NOMO-1 (cell line): ENCODE data around the gene RNF212.

Source experiments
- DNase-seq, 2 experiments: peaks; one replicate each; lab custom pipeline; 2025; ENCODE audit not compliant: unreplicated experiment in 2 of 2; lab: John Stamatoyannopoulos, UW

The RNF212 gene

GRCh38 chr4:1038948-1039492 lies 74.3 kb downstream of the RNF212 start:
- no peak for DNase-seq

- DNase-seq = no peak
These were observed 76.2 kb downstream of the RNF212 start for GRCh38 chr4:1036976-1037810.

GRCh38 chr4:1036095-1036494 lies 77.3 kb downstream of the RNF212 start:
- no peak for DNase-seq

- DNase-seq = no peak
These were observed 77.9 kb downstream of the RNF212 start for GRCh38 chr4:1035510-1035909.

- no peak for DNase-seq
These were observed 79.4 kb downstream of the RNF212 start for GRCh38 chr4:1033840-1034551.

GRCh38 chr4:1032861-1033260 lies 80.5 kb downstream of the RNF212 start:
- DNase-seq = no peak

- no peak for DNase-seq
These were observed 81.2 kb downstream of the RNF212 start for GRCh38 chr4:1031956-1032795.

GRCh38 chr4:1031346-1031745 lies 82.0 kb downstream of the RNF212 start:
- no peak for DNase-seq

- DNase-seq = no peak
These were observed 82.8 kb downstream of the RNF212 start for GRCh38 chr4:1030559-1030958.

- no peak for DNase-seq
These were observed 83.3 kb downstream of the RNF212 start for GRCh38 chr4:1030031-1030430.

GRCh38 chr4:1029529-1029928 lies 83.8 kb downstream of the RNF212 start:
- DNase-seq = no peak

GRCh38 chr4:1028574-1029220 lies 84.7 kb downstream of the RNF212 start:
- no peak for DNase-seq

GRCh38 chr4:1027915-1028238 lies 85.5 kb downstream of the RNF212 start:
- no peak for DNase-seq

- DNase-seq = no peak
These were observed 86.0 kb downstream of the RNF212 start for GRCh38 chr4:1027219-1027914.

- DNase-seq = peak in 1 of 2 experiments; percentile 16
These were observed 87.2 kb downstream of the RNF212 start for GRCh38 chr4:1026115-1026514.

GRCh38 chr4:1024882-1025545 lies 88.3 kb downstream of the RNF212 start:
- DNase-seq = no peak

GRCh38 chr4:1023895-1024740 lies 89.2 kb downstream of the RNF212 start:
- no peak for DNase-seq

- DNase-seq = no peak
These were observed 90.2 kb downstream of the RNF212 start for GRCh38 chr4:1023075-1023640.
